NB4 (cell line): ENCODE data around the gene SS18.

ENCODE experiments used
- MYC ChIP-seq: IDR thresholded peaks from 2 replicates; pipeline ENCODE4 v1.6.1; 2011; ENCODE audit warnings: low read depth, low read length
- POLR2A ChIP-seq: IDR thresholded peaks from 2 replicates; pipeline ENCODE4 v1.6.1; 2011; ENCODE audit warnings: mild to moderate bottlenecking; ENCODE audit not compliant: insufficient read length; ENCODE audit errors: extremely low read depth
- TF ChIP-seq, protein P1 (sequence below): IDR thresholded peaks from one replicate; pipeline ENCODE4 v1.5.1; 2012; ENCODE audit warnings: low read depth, low read length

DNA sequence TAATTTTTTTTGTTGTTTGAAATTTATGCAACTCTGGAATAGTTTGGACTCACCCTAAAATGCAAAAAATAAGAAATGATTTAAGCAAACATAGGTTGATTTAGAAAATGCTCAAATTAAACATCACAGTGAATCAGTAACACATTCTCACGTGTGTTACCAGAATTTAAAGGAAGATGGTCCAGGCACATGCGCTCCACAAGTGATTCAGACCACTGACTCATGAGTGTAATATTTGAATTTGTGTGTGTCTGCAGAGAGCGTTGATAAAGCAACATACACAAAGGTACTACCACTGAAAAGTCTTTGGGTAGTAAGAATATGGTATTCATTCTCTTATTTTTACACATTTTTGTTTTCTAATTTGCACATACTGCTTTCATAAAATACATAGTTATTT lies 7.9 kb downstream of the SS18 start:
- TF ChIP-seq, protein P1, sequence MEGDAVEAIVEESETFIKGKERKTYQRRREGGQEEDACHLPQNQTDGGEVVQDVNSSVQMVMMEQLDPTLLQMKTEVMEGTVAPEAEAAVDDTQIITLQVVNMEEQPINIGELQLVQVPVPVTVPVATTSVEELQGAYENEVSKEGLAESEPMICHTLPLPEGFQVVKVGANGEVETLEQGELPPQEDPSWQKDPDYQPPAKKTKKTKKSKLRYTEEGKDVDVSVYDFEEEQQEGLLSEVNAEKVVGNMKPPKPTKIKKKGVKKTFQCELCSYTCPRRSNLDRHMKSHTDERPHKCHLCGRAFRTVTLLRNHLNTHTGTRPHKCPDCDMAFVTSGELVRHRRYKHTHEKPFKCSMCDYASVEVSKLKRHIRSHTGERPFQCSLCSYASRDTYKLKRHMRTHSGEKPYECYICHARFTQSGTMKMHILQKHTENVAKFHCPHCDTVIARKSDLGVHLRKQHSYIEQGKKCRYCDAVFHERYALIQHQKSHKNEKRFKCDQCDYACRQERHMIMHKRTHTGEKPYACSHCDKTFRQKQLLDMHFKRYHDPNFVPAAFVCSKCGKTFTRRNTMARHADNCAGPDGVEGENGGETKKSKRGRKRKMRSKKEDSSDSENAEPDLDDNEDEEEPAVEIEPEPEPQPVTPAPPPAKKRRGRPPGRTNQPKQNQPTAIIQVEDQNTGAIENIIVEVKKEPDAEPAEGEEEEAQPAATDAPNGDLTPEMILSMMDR = no peak
- TF ChIP-seq POLR2A (no peak), MYC (no peak)
